WERI-Rb-1 (cell line): ENCODE measurements around the gene RNF5.

Experiments
- DNase-seq: peaks from one replicate; pipeline ENCODE4 v3.0.0-alpha.2; 2020
- H3K27ac ChIP-seq: fragments of 250-450 bp; sonication (Bioruptor Pico); 2 replicates; pipeline ENCODE4 v1.5.1; 2020; ENCODE audit warnings: mild to moderate bottlenecking, moderate library complexity
- H3K27me3 ChIP-seq: fragments of 250-450 bp; sonication (Bioruptor Pico); 2 replicates; pipeline ENCODE4 v1.5.1; 2021; ENCODE audit warnings: mild to moderate bottlenecking, low read depth, moderate library complexity; ENCODE audit not compliant: insufficient read depth, severe bottlenecking
- H3K36me3 ChIP-seq: fragments of 250-450 bp; sonication (Bioruptor Pico); 2 replicates; pipeline ENCODE4 v1.5.1; 2020; ENCODE audit warnings: mild to moderate bottlenecking, moderate library complexity
- H3K4me3 ChIP-seq: 2 replicates; pipeline ENCODE4 v1.5.1; 2011; ENCODE audit warnings: low read depth, mild to moderate bottlenecking, control low read depth, low read length
- H3K9me3 ChIP-seq: fragments of 250-450 bp; sonication (Bioruptor Pico); 2 replicates; pipeline ENCODE4 v1.5.1; 2021; ENCODE audit warnings: mild to moderate bottlenecking, moderate library complexity; ENCODE audit not compliant: severe bottlenecking
- TF ChIP-seq, protein P1 (sequence below): IDR thresholded peaks from 2 replicates; pipeline ENCODE4 v1.5.1; 2011; ENCODE audit warnings: low read depth, mild to moderate bottlenecking, control low read depth, inconsistent platforms, low read length

RNF5 gene

DNA sequence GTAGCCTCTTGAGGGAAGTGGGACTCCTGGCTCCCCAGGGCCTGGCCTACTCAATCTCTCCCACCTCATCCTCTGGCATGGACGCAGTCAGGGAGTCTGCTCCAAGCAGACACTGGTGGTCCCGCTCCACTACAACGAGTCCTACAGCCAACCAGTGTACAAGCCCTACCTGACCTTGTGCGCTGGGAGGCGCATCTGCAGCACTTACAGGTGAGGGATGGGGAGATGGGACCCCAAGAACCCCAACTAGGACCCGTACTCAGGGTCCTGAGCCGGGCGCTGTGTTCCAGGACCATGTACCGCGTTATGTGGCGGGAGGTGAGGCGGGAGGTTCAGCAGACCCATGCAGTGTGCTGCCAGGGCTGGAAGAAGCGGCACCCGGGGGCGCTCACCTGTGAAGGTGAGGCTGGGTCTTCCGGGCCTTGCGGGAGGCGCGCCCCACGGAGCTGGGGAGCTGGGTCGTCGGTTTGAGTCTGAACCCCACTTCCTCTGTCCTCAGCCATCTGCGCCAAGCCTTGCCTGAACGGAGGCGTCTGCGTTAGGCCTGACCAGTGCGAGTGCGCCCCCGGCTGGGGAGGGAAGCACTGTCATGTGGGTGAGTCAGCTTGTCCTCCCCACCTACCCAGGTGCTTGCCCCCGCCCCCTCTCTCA is 11.7 kb upstream of the RNF5 start:
- peaks cover 65% of the 10 kb centered on the region for H3K36me3 ChIP-seq

DNA sequence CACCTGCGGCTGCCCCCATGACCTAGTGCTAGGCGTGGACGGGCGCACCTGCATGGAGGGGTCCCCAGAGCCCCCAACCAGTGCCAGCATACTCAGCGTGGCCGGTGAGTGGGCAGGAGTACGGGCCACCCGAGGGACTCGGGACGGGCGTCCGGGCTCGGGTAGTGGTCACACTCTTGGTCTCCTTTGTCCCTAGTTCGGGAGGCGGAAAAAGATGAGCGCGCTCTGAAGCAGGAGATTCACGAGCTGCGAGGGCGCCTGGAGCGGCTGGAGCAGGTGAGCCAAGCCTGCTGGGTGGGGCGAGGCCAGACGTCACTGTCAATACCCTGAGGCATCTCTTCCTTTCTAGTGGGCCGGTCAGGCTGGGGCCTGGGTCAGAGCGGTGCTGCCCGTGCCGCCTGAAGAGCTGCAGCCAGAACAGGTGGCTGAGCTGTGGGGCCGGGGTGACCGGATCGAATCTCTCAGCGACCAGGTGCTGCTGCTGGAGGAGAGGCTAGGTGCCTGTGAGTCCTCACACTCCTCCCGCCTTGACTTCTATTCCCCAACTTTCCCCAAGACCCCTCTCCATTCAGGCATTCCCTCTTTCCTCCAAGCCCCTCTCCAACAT is 10.9 kb upstream of the RNF5 start:
- DNase-seq: no peak
- Histone ChIP-seq H3K27me3 (no peaks in the 10 kb centered on the region), H3K4me3 (no peak overlapping the region), H3K36me3 (peaks cover 62% of the 10 kb centered on the region), H3K27ac (peak overlapping the region; percentile 81), H3K9me3 (no peaks in the 10 kb centered on the region)
- TF ChIP-seq, protein P1, sequence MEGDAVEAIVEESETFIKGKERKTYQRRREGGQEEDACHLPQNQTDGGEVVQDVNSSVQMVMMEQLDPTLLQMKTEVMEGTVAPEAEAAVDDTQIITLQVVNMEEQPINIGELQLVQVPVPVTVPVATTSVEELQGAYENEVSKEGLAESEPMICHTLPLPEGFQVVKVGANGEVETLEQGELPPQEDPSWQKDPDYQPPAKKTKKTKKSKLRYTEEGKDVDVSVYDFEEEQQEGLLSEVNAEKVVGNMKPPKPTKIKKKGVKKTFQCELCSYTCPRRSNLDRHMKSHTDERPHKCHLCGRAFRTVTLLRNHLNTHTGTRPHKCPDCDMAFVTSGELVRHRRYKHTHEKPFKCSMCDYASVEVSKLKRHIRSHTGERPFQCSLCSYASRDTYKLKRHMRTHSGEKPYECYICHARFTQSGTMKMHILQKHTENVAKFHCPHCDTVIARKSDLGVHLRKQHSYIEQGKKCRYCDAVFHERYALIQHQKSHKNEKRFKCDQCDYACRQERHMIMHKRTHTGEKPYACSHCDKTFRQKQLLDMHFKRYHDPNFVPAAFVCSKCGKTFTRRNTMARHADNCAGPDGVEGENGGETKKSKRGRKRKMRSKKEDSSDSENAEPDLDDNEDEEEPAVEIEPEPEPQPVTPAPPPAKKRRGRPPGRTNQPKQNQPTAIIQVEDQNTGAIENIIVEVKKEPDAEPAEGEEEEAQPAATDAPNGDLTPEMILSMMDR: no peak

More for the DNA sequence above, 11.7 kb upstream of the RNF5 start:
- Histone ChIP-seq H3K27ac (peak overlapping the region; percentile 12; the same call in 1 of the 2 replicates), H3K9me3 (no peaks in the 10 kb centered on the region), H3K27me3 (no peaks in the 10 kb centered on the region), H3K4me3 (no peak overlapping the region)
- TF ChIP-seq, protein P1: peak; percentile 68
- peak; percentile 67 for DNase-seq

DNA sequence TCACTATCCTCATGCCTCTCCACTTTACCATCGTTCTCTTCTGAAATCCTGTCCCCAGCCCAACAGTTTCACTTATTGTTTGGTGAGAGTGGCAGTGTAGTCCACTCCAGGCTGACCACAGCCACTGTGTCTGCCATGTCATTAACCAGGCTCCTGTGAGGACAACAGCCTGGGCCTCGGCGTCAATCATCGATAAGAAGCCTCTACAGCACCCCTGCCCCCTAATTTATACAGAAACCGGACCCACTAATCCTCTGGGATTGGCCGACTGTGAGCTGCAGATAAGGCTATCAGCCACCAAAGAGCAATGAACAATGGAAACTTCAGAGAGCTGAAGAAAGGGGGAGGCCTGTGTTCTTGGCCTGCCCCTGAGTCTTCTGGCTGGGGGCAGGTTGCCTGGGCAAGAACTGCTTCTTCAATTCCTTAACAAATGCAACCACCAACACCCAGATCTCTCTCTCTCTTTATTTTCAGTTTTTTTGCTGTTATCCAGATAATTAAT is 10.4 kb upstream of the RNF5 start:
- no peaks in the 10 kb centered on the region for H3K27me3 ChIP-seq
- no peaks in the 10 kb centered on the region for H3K9me3 ChIP-seq
- DNase-seq: peak; percentile 83
- TF ChIP-seq, protein P1: no peak
- H3K4me3 ChIP-seq: no peak overlapping the region
- H3K27ac ChIP-seq: peak overlapping the region; percentile 81
- peaks cover 57% of the 10 kb centered on the region for H3K36me3 ChIP-seq

DNA sequence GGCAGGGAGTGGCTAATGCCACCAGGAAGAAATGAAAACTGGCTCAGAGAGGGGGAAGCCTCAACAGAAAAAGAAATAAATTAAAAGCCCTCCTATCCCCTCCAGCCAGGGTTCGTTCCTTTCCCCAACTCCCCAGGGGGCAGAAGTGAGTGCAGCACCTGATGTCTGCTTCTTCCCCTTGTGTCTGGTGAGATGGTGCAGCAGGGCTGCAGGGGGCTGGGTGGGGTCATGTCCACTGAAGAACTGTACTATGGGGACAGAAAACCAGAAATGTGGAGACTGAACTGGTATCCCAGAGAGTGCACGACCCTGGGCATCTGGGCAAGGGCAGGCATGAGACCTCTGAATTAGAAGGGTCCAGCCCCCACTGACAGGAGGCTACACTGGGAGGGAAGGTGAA is 9.9 kb upstream of the RNF5 start:
- H3K27ac ChIP-seq: peak overlapping the region; percentile 81
- H3K4me3 ChIP-seq: no peak overlapping the region
- no peaks in the 10 kb centered on the region for H3K9me3 ChIP-seq
- TF ChIP-seq, protein P1: no peak
- peaks cover 57% of the 10 kb centered on the region for H3K36me3 ChIP-seq
- DNase-seq: no peak
- no peaks in the 10 kb centered on the region for H3K27me3 ChIP-seq

DNA sequence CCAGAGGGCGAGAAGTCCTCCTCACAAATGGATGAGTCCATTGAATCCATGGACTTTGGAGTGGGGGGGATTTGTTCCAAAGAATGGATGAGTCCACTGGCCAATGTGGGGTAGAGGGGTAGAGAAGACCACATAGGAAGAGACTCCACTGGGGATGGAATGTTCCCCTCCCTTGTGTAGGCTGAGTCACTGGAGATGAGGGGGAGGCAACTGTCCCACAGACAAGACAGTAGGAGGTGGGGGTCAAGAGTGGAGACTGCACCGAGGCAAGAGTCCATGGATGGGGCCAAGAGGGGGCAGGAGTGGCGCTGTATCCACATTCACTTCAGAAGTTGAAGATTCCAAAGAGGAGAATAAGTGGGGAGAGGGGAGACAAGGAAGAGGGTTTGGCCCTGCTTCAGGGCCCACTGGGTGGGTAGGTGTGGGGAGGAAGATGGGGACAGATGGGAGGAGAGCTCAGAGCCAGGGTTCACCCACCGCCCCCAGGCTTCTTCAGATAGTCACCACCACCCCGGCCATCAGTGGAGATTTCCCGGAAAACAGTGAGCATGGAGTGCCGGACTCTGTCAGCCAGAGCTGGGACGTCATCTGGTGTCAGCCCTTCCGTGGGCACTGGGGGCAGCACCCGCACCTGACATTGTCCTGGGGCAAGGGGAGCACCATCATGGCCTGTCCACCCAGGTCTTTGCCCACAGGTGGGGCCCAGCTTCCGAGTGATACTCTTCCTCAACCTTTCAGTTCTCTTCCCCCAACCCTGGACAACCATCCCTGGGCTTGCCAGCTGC is 9.2 kb upstream of the RNF5 start:
- DNase-seq: no peak
- Histone ChIP-seq H3K27ac (peak overlapping the region; percentile 81), H3K27me3 (no peaks in the 10 kb centered on the region), H3K4me3 (no peak overlapping the region), H3K36me3 (peaks cover 57% of the 10 kb centered on the region), H3K9me3 (no peaks in the 10 kb centered on the region)
- TF ChIP-seq, protein P1: peak; percentile 35
